ENCODE measurements around the gene INTS7.

- TF ChIP-seq CTCF (IDR thresholded peaks at IDR 0.05; ENCODE audit: low read depth, low read length) (no peak), EZH2phosphoT487 (IDR thresholded peaks at IDR 0.05; ENCODE audit: low read depth) (no peak)
Observed at GRCh38 chr1:212002536-212002935, 32.8 kb downstream of the INTS7 start.

All from OCI-LY3 (cell line).